Type B pancreatic cell (in vitro differentiated cells): ENCODE data around the gene NPLOC4. TPM values are rescaled to one million over a fixed set of nuclear protein-coding genes. Genes with fewer than 3 reads are reported as not detected.
"Not testable (repeated sequence)": the region's sequence is repeated elsewhere in the genome, so short reads cannot be mapped to it uniquely, and the experiment has no call there.

Experiments used
- DNase-seq: peaks from one replicate; pipeline ENCODE4 v3.0.0; 2021; ENCODE audit warnings: mixed read lengths; ENCODE audit not compliant: unreplicated experiment; ENCODE audit errors: extremely low spot score
- H3K27ac Mint-ChIP-seq: 2 replicates; pipeline ENCODE4 v1.8.0; 2021; ENCODE audit warnings: mild to moderate bottlenecking, mixed read lengths
- H3K27me3 Mint-ChIP-seq: 2 replicates; pipeline ENCODE4 v1.8.0; 2021; ENCODE audit warnings: mixed read lengths
- H3K36me3 Mint-ChIP-seq: 2 replicates; pipeline ENCODE4 v1.8.0; 2021; ENCODE audit warnings: mixed read lengths
- H3K4me1 Mint-ChIP-seq: one replicate; pipeline ENCODE4 v1.8.0; 2021; ENCODE audit warnings: mixed read lengths; ENCODE audit not compliant: unreplicated experiment
- H3K4me3 Mint-ChIP-seq: 2 replicates; pipeline ENCODE4 v1.8.0; 2021; ENCODE audit warnings: mild to moderate bottlenecking, mixed read lengths
- H3K9me3 Mint-ChIP-seq: 2 replicates; pipeline ENCODE4 v1.8.0; 2021; ENCODE audit warnings: mixed read lengths
- CTCF ChIP-seq: fragments of 200-600 bp; sonication (generic); conservative IDR thresholded peaks from 2 replicates; pipeline ENCODE4 v1.5.0; 2021; ENCODE audit warnings: antibody characterized with exemption, mild to moderate bottlenecking
- total RNA-seq: library from RNA; stranded (reverse); gene quantifications from 2 replicates; pipeline ENCODE4 v1.2.1, GENCODE V29; 2021; ENCODE audit warnings: low replicate concordance

Gene NPLOC4
- total RNA-seq, 1 donor from 2014 or later = 82.4 TPM

- DNase-seq = no peak
- TF ChIP-seq CTCF = no peak
- peaks cover 5% of the 10 kb centered on the region for H3K27me3 Mint-ChIP-seq
Measured at GRCh38 chr17:81535480-81536298, 101.2 kb downstream of the NPLOC4 start.

GRCh38 chr17:81535007-81535328 is 101.9 kb downstream of the NPLOC4 start:
- DNase-seq = no peak
- H3K4me1 Mint-ChIP-seq = peaks cover 4% of the 10 kb centered on the region
- no peak for TF ChIP-seq CTCF
- no peaks in the 10 kb centered on the region for H3K36me3 Mint-ChIP-seq
- no peaks in the 10 kb centered on the region for H3K9me3 Mint-ChIP-seq
- H3K4me3 Mint-ChIP-seq = no peak overlapping the region
- H3K27ac Mint-ChIP-seq = no peak overlapping the region
- H3K27me3 Mint-ChIP-seq = peaks cover 5% of the 10 kb centered on the region

More at GRCh38 chr17:81535480-81536298, 101.2 kb downstream of the NPLOC4 start:
- peaks cover 4% of the 10 kb centered on the region for H3K4me1 Mint-ChIP-seq
- no peak overlapping the region for H3K4me3 Mint-ChIP-seq
- no peaks in the 10 kb centered on the region for H3K9me3 Mint-ChIP-seq
- no peaks in the 10 kb centered on the region for H3K36me3 Mint-ChIP-seq
- no peak overlapping the region for H3K27ac Mint-ChIP-seq

GRCh38 chr17:81534157-81535006 is 102.5 kb downstream of the NPLOC4 start:
- Mint-ChIP-seq H3K36me3 (no peaks in the 10 kb centered on the region), H3K27ac (no peak overlapping the region), H3K27me3 (peaks cover 5% of the 10 kb centered on the region), H3K4me1 (peaks cover 4% of the 10 kb centered on the region), H3K9me3 (no peaks in the 10 kb centered on the region), H3K4me3 (no peak overlapping the region)
- no peak for TF ChIP-seq CTCF
- no peak for DNase-seq

GRCh38 chr17:81533339-81534141 is 103.4 kb downstream of the NPLOC4 start:
- Mint-ChIP-seq H3K4me1 (peaks cover 4% of the 10 kb centered on the region), H3K27ac (no peak overlapping the region), H3K36me3 (no peaks in the 10 kb centered on the region), H3K4me3 (no peak overlapping the region), H3K9me3 (no peaks in the 10 kb centered on the region), H3K27me3 (peaks cover 5% of the 10 kb centered on the region)
- TF ChIP-seq CTCF = no peak
- no peak for DNase-seq

GRCh38 chr17:81532490-81533287 is 104.2 kb downstream of the NPLOC4 start:
- no peak for DNase-seq
- H3K27ac Mint-ChIP-seq = no peak overlapping the region
- no peak for TF ChIP-seq CTCF
- H3K4me1 Mint-ChIP-seq = no peaks in the 10 kb centered on the region
- H3K36me3 Mint-ChIP-seq = no peaks in the 10 kb centered on the region
- no peak overlapping the region for H3K4me3 Mint-ChIP-seq
- H3K27me3 Mint-ChIP-seq = peaks cover 5% of the 10 kb centered on the region
- no peaks in the 10 kb centered on the region for H3K9me3 Mint-ChIP-seq

GRCh38 chr17:81531998-81532404 is 104.9 kb downstream of the NPLOC4 start:
- not testable (repeated sequence) for H3K9me3 Mint-ChIP-seq, H3K36me3 Mint-ChIP-seq

GRCh38 chr17:81531013-81531412 is 105.9 kb downstream of the NPLOC4 start:
- H3K27ac Mint-ChIP-seq, DNase-seq, H3K4me1 Mint-ChIP-seq, H3K4me3 Mint-ChIP-seq, H3K27me3 Mint-ChIP-seq, H3K36me3 Mint-ChIP-seq, H3K9me3 Mint-ChIP-seq: not testable (repeated sequence)

More at GRCh38 chr17:81531998-81532404, 104.9 kb downstream of the NPLOC4 start:
- not testable (repeated sequence) for H3K27ac Mint-ChIP-seq, DNase-seq, H3K4me1 Mint-ChIP-seq, H3K27me3 Mint-ChIP-seq, H3K4me3 Mint-ChIP-seq
